Measurements from ENCODE around the gene UBC.
"Not testable (repeated sequence)": the region's sequence is repeated elsewhere in the genome, so short reads cannot be mapped to it uniquely, and the experiment has no call there.

Gene UBC

GRCh38 chr12:124915239-124916236 is 1.1 kb upstream of the UBC start:
- no peak for DNase-seq (ENCODE audit: low read depth in 2 of 2)

DNA sequence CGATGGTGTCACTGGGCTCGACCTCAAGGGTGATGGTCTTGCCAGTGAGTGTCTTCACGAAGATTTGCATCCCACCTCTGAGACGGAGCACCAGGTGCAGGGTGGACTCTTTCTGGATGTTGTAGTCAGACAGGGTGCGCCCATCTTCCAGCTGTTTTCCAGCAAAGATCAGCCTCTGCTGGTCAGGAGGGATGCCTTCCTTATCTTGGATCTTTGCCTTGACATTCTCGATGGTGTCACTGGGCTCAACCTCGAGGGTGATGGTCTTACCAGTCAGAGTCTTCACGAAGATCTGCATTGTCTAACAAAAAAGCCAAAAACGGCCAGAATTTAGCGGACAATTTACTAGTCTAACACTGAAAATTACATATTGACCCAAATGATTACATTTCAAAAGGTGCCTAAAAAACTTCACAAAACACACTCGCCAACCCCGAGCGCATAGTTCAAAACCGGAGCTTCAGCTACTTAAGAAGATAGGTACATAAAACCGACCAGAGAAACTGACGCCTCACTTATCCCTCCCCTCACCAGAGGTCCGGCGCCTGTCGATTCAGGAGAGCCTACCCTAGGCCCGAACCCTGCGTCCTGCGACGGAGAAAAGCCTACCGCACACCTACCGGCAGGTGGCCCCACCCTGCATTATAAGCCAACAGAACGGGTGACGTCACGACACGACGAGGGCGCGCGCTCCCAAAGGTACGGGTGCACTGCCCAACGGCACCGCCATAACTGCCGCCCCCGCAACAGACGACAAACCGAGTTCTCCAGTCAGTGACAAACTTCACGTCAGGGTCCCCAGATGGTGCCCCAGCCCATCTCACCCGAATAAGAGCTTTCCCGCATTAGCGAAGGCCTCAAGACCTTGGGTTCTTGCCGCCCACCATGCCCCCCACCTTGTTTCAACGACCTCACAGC is 717 bp downstream of the UBC start:
- DNase-seq (ENCODE audit: low read depth in 2 of 2) = no peak

GRCh38 chr12:124912529-124913287 is 1.7 kb downstream of the UBC start:
- DNase-seq (ENCODE audit: low read depth in 2 of 2) = not testable (repeated sequence)

GRCh38 chr12:124911521-124911920 is 2.9 kb downstream of the UBC start:
- not testable (repeated sequence) for DNase-seq (ENCODE audit: low read depth in 2 of 2)

DNA sequence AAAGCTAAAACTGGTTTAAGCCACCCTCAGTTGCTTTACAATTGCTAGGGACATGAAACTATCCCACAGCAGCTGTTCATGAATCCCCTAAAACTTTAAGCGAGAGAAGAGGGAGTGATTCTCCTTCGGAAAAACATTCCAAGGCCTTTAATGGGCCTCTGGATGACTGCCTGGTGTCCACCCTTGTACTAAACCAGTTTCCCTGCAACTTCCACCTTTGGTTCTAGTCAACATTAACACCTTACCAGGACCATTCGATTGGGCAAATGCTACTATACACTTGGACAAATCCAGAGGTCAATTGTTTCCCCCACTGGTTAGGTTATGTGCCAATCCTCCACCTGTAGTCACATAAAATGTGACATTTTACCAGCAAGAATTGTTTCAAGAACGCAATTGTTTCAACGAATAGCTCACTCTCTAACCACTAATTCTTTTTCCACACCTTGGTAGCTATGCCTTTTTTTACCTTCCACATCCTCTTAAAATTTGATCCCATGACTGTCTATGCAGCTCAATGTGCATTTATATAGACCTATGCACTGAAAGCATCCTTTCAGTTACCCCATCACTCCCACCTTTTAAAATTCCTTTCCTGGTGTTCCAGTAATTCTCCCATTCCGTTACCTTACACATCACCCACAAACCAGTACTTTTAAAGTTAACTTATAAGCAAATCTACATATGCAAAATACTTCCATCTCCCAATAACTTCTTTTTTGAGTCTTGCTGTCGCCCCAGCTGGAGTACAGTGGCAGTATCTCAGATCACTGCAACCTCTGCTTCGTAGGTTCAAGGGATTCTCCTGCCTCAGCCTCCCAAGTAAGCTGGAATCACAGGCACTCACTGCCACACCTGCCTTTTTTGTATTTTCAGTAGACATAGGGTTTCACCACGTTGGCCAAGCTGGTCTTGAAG is 3.6 kb downstream of the UBC start:
- DNase-seq (ENCODE audit: low read depth in 2 of 2) = no peak

DNA sequence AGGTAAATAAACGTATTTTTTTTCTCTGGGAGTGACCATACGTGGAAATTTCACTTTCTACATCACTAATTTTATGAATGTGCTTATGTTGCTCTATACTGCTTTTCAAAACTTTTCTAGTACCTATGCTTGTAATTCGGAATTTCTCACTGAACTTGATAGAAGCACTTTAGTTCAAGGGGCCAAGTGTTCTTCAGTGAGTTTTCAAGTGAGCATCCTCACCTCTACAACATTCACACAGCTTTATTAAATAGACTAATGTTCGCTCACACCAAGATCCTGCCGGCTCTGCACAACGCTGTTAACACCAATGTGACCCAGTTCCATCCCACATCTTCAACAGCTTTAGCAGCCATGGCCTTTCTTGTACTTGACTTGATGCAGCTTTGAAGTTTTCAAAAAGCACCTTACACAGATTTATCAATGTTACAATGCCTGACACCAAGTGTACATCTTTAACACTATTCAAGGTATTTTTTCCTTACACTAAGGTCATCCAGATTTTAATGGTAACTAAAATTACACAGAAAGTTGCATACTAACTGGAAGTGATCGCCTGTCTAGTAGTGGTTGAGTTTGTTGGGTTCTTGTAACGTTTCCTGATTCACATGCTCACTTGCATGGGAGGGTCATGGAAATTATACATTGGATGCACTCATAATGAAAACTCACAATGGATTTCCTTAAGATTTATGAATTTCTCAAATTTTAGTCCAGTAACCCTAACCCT is 4.5 kb downstream of the UBC start:
- no peak for DNase-seq (ENCODE audit: low read depth in 2 of 2)

GRCh38 chr12:124906606-124907261 is 7.7 kb downstream of the UBC start:
- DNase-seq (ENCODE audit: low read depth in 2 of 2) = no peak

- no peak for DNase-seq (ENCODE audit: low read depth in 2 of 2)
Measured at GRCh38 chr12:124904306-124905098, 9.9 kb downstream of the UBC start.

DNA sequence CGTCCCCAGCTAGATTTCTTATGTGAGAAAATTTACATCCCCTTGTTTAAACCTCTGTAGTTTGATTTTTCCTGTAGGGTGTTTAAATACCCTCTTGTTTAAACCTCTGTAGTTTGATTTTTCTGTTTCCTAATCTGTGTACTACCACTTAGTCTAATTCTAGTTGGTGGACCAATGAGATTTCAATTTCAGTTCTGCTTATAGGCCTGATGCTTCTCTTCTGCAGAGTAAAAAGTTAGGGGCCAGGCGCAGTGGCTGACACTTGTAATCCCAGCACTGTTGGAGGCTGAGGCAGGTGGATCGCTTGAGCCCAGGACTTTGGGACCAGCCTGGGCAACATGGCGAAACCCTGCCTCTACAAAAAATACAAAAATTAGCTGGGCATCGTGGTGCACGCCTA is 11.5 kb downstream of the UBC start:
- no peak for DNase-seq (ENCODE audit: low read depth in 2 of 2)

DNA sequence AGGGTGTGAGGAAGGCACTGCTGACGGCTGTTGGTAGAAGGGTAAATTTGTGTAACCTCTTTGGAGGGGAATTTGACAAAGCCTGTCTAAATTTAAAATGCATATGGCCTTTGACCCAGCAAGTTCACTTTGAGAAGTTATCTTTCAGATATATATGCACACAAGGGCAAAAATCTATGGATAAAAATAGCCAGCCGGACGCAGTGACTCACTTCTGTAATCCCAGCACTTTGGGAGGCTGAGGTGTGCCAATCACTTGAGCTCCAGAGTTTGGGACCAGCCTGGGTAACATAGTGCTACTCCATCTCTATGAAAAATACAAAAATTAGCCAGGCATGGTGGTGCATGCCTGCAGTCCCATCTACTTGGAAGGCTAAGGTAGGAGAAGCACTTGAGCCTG is 13.4 kb downstream of the UBC start:
- no peak for DNase-seq (ENCODE audit: low read depth in 2 of 2)

- DNase-seq (ENCODE audit: low read depth in 2 of 2) = not testable (repeated sequence)
Measured at GRCh38 chr12:124900345-124900795, 14.1 kb downstream of the UBC start.

GRCh38 chr12:124898923-124899294 is 15.5 kb downstream of the UBC start:
- DNase-seq (ENCODE audit: low read depth in 2 of 2) = no peak

DNA sequence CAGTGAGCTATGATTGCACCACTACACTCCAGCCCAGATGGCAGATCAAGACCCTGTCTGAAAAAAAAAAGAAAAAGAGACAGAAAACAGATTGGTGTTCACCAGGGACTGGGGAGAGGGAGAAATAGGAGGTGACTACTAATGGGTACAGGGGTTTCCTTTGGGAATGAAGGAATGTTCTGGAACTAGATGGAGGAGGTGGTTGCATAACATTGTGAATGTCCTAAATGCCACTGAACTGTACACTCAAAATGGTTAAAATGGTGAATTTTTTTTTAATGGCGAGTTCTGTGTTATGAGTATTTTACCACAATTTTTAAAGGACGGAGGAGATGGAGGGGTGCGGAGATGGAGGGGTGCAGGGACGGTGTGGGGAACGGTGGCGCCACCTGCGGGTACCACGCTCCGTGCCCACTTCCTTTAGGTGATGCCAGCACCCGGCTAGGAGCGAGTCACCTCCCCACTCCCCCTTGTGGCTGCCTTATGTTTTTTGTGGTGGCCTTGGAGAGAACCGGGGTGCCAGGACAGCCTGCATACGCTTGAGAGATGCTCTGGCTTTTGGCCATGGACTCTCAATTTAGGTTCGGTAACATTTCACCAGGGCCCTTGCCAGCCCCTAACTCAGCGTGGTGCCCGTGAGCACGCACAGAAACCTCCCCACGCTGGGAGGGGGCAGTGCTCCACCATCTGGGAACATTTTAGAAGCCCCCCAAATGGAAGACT is 16.1 kb downstream of the UBC start:
- DNase-seq (ENCODE audit: low read depth in 2 of 2) = no peak

- DNase-seq (ENCODE audit: low read depth in 2 of 2) = no peak
Measured at GRCh38 chr12:124896461-124896860, 18.0 kb downstream of the UBC start.

DNA sequence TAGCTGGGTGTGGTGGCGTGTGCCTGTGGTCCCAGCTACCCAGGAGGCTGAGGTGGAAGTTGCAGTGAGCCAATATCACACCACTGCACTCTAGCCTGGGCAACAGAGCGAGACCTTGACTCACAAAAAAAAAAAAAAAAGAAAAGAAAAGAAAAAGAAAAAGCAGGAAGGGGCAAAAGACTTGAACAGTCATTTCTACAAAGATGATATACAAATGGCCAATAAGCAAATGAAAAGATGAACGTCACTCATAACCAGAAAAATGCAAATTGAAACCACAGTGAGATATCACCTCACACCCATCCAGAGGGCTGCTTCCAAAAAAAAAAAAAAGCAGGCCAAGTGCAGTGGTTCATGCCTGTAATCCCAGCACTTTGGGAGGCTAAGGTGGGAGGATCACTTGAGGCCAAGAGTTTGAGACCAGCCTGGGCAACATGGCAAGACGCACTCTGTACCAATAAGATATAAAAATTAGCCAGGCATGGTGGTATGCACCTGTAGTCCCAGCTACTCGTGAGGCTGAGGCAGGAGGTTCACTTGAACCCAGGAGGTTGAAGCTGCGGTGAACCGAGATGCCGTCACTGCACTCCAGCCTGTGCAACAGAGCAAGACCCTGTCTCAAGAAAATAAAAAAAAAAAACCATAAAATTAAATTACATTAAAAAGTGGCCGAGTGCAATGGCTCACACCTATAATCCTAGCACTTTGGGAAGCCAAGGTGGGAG is 20.5 kb downstream of the UBC start:
- DNase-seq (ENCODE audit: low read depth in 2 of 2) = no peak

DNA sequence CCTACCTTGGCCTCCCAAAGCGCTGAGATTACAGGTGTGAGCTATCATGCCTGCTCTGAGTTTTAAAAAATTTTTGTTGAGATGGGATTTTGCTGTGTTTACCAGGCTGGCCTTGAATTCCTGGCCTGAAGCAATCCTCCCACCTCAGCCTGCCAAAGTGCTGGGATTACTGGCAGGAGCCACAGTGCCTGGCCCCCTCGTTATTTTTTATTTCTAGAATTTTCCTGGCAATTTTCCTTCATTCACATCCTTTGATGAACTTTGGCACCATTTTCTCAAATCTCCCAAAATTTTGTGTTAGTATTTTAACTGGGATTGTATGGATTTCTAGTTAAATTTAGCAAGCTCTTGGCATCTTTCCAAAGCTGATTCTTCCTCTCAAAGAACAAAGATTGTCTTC is 26.2 kb downstream of the UBC start:
- no peak for DNase-seq (ENCODE audit: low read depth in 2 of 2)

- DNase-seq (ENCODE audit: low read depth in 2 of 2) = not testable (repeated sequence)
Measured at GRCh38 chr12:124887766-124888165, 26.7 kb downstream of the UBC start.

All from fibroblast of skin of left biceps (primary cell).